ENCODE measurements around the gene USP21.
A peak's percentile ranks its signal among the peaks of the same experiment; 100 is the strongest.

USP21 gene

GRCh38 chr1:161117759-161118581 is 41.3 kb upstream of the USP21 start, which contains the start of the genes NIT1 and PFDN2:
Gene NIT1 (plus strand): TSS chr1:161118105. CDS start chr1:161118177, 72 bp downstream.
Gene PFDN2 (minus strand): TSS chr1:161118037. CDS start chr1:161118026, 11 bp downstream.
- in situ Hi-C loops (cut with HindIII; ENCODE audit: low sequenced_read_pairs) = no loop called here
- TF ChIP-seq, protein P1, sequence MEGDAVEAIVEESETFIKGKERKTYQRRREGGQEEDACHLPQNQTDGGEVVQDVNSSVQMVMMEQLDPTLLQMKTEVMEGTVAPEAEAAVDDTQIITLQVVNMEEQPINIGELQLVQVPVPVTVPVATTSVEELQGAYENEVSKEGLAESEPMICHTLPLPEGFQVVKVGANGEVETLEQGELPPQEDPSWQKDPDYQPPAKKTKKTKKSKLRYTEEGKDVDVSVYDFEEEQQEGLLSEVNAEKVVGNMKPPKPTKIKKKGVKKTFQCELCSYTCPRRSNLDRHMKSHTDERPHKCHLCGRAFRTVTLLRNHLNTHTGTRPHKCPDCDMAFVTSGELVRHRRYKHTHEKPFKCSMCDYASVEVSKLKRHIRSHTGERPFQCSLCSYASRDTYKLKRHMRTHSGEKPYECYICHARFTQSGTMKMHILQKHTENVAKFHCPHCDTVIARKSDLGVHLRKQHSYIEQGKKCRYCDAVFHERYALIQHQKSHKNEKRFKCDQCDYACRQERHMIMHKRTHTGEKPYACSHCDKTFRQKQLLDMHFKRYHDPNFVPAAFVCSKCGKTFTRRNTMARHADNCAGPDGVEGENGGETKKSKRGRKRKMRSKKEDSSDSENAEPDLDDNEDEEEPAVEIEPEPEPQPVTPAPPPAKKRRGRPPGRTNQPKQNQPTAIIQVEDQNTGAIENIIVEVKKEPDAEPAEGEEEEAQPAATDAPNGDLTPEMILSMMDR (IDR thresholded peaks at IDR 0.05; ENCODE audit: low read depth, low read length) = no peak
- DNase-seq (ENCODE audit: low read depth, low spot score) = peak; percentile 90
- peak within 1 kb of the TSS; percentile 87 for H3K4me3 ChIP-seq (ENCODE audit: low read depth, low read length)

GRCh38 chr1:161119092-161119903 is 40.0 kb upstream of the USP21 start:
- in situ Hi-C loops (cut with HindIII; ENCODE audit: low sequenced_read_pairs) = no loop called here
- TF ChIP-seq, protein P1 (IDR thresholded peaks at IDR 0.05; ENCODE audit: low read depth, low read length) = peak; percentile 48
- H3K4me3 ChIP-seq (ENCODE audit: low read depth, low read length) = peak overlapping the region; percentile 87

DNA sequence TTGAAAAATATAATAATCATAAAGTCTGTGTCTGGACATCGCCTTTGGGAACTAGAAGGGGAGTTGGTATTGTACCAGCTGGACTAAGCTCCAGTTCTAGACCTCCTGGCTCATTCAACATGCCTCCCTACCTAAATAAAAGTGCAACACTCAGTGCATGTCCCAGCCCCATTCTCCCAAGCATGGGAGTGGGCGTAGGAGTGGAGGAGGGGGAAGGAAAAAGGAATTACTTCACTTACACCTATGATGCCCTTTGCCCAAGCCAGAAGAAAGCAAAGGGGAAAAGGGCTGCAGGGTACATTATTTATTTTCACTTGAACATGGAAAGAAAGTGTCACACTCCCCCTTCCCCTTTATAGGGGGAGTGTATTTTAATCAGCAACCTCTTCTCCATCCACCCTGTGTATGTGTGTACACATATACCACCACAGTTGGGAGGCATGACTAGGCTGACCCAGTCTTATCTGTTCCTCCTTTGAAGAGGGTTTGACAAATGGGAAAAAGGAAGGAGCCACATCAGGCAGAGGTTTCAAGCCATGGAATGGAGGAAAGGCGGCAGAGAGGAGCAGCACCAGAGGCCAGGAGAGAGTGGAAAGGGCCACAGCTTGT is 38.2 kb upstream of the USP21 start:
- in situ Hi-C loops (cut with HindIII; ENCODE audit: low sequenced_read_pairs) = no loop called here
- no peak overlapping the region for H3K4me3 ChIP-seq (ENCODE audit: low read depth, low read length)
- TF ChIP-seq, protein P1 (IDR thresholded peaks at IDR 0.05; ENCODE audit: low read depth, low read length) = no peak
- no peak for DNase-seq (ENCODE audit: low read depth, low spot score)

More at GRCh38 chr1:161119092-161119903, 40.0 kb upstream of the USP21 start:
- DNase-seq (ENCODE audit: low read depth, low spot score) = peak; percentile 69

- DNase-seq (ENCODE audit: low read depth, low spot score) = no peak
- H3K4me3 ChIP-seq (ENCODE audit: low read depth, low read length) = no peak overlapping the region
- TF ChIP-seq, protein P1 (IDR thresholded peaks at IDR 0.05; ENCODE audit: low read depth, low read length) = no peak
- in situ Hi-C loops (cut with HindIII; ENCODE audit: low sequenced_read_pairs) = no loop called here
Observed at GRCh38 chr1:161121834-161122233, 37.5 kb upstream of the USP21 start.

DNA sequence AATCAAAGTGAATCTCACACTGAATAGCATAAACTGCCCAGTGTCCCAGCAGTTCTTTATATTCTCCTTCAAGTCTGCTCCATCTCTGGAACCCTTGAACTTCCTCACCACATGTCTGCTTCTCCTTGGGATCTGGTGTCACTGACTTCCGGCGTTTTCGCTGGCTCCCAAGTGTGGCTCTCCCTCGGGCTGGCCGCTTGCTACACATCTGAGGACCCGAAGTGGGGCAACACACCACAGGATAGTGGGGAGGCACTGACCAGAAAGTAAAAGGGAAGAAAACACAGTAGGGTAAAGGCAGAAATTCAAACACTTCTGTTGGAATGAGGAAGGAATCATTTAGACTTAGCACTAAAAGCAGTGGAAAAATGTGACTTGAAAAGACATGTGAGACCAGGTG is 36.3 kb upstream of the USP21 start:
- TF ChIP-seq, protein P1 (IDR thresholded peaks at IDR 0.05; ENCODE audit: low read depth, low read length) = no peak
- in situ Hi-C loops (cut with HindIII; ENCODE audit: low sequenced_read_pairs) = no loop called here
- H3K4me3 ChIP-seq (ENCODE audit: low read depth, low read length) = no peak overlapping the region
- DNase-seq (ENCODE audit: low read depth, low spot score) = no peak

GRCh38 chr1:161127649-161128048 is 31.7 kb upstream of the USP21 start:
- H3K4me3 ChIP-seq (ENCODE audit: low read depth, low read length) = no peak overlapping the region
- no peak for DNase-seq (ENCODE audit: low read depth, low spot score)
- TF ChIP-seq, protein P1 (IDR thresholded peaks at IDR 0.05; ENCODE audit: low read depth, low read length) = no peak
- in situ Hi-C loops (cut with HindIII; ENCODE audit: low sequenced_read_pairs) = loop anchor here (25.0 kb wide), 1 partner anchor 90 kb away; the partner anchor contains the start of genes TSTD1 and USF1

Data from astrocyte of the spinal cord (primary cell).